Keratinocyte (primary cell): ENCODE measurements around the gene SLC25A13.

ENCODE experiments used
- EZH2 ChIP-seq: IDR thresholded peaks from one replicate; pipeline ENCODE4 v1.6.1; 2012; ENCODE audit warnings: inconsistent platforms, mild to moderate bottlenecking, low read length, moderate library complexity
- TF ChIP-seq, protein P1 (sequence below), 3 experiments: IDR thresholded peaks in 1 of 3; conservative IDR thresholded peaks in 1 of 3; optimal IDR thresholded peaks in 1 of 3; 2 replicates in 2 of 3; 3 replicates in 1 of 3; pipeline versions ENCODE3 to v1.5.1; 2011; ENCODE audit warnings: low read length in 3 of 3, mild to moderate bottlenecking in 3 of 3, moderate library complexity in 2 of 3, control low read depth in 1 of 3, inconsistent platforms in 1 of 3; ENCODE audit not compliant: insufficient read depth in 2 of 3; ENCODE audit errors: extremely low read depth in 1 of 3

DNA sequence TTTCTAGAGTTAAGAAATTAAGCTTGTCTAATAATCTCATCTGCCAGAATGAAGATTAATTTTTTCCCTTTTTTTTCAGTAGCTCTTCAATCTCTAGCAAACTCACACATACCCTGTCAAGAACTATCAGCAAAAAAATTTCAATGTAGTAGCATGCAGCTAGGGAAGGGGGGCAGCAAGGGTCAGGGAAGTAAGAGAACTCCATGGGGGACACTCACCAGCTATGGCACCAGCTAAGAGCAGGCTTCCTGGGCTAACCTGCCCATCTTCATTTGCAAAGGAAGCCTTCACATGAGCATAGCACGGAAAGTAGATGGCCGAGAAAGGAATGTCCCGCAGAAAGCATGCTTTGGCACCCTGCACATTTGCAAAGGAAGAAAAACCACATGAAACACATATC lies 190.4 kb downstream of the SLC25A13 start:
- TF ChIP-seq, protein P1, sequence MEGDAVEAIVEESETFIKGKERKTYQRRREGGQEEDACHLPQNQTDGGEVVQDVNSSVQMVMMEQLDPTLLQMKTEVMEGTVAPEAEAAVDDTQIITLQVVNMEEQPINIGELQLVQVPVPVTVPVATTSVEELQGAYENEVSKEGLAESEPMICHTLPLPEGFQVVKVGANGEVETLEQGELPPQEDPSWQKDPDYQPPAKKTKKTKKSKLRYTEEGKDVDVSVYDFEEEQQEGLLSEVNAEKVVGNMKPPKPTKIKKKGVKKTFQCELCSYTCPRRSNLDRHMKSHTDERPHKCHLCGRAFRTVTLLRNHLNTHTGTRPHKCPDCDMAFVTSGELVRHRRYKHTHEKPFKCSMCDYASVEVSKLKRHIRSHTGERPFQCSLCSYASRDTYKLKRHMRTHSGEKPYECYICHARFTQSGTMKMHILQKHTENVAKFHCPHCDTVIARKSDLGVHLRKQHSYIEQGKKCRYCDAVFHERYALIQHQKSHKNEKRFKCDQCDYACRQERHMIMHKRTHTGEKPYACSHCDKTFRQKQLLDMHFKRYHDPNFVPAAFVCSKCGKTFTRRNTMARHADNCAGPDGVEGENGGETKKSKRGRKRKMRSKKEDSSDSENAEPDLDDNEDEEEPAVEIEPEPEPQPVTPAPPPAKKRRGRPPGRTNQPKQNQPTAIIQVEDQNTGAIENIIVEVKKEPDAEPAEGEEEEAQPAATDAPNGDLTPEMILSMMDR (optimal IDR thresholded peaks at IDR 0.05 in 1 of 3, IDR thresholded peaks at IDR 0.05 in 1 of 3, conservative IDR thresholded peaks at IDR 0.05 in 1 of 3; ENCODE audit: extremely low read depth in 1 of 3, insufficient read depth in 2 of 3, low read length in 3 of 3): no peak
- TF ChIP-seq EZH2: no peak
